ENCODE measurements around the gene ZKSCAN4. TPM values are rescaled to one million over a fixed set of nuclear protein-coding genes. Genes with fewer than 3 reads are reported as not detected.

Gene ZKSCAN4
- total RNA-seq, 1 donor from 2014 or later: 4.4 TPM

GRCh38 chr6:28232785-28233184, 19.3 kb downstream of the ZKSCAN4 start:
- Histone ChIP-seq H3K4me3 (ENCODE audit: low read depth, low read length) (no peak overlapping the region), H3K36me3 (ENCODE audit: control insufficient read depth, insufficient read depth, low read length) (peaks cover 1% of the 10 kb centered on the region), H3K27me3 (ENCODE audit: control insufficient read depth, insufficient read depth, low read length) (no peaks in the 10 kb centered on the region)
- TF ChIP-seq CTCF (IDR thresholded peaks at IDR 0.05; ENCODE audit: insufficient read depth, low read length, poor library complexity, severe bottlenecking): no peak
- no peak for DNase-seq (ENCODE audit: low read depth)

- no peak for DNase-seq (ENCODE audit: low read depth)
- TF ChIP-seq CTCF (IDR thresholded peaks at IDR 0.05; ENCODE audit: insufficient read depth, low read length, poor library complexity, severe bottlenecking): no peak
- Histone ChIP-seq H3K36me3 (ENCODE audit: control insufficient read depth, insufficient read depth, low read length) (peaks cover 2% of the 10 kb centered on the region), H3K27me3 (ENCODE audit: control insufficient read depth, insufficient read depth, low read length) (no peaks in the 10 kb centered on the region), H3K4me3 (ENCODE audit: low read depth, low read length) (no peak overlapping the region)
Measured at GRCh38 chr6:28226460-28226859, 25.6 kb downstream of the ZKSCAN4 start.

GRCh38 chr6:28225056-28225834, 26.8 kb downstream of the ZKSCAN4 start, which contains the start of gene ZSCAN9:
Gene ZSCAN9, plus strand, starts transcription at chr6:28225275. Its CDS starts 1,810 bp downstream, at chr6:28227085.
- peak within 1 kb of the TSS; percentile 87 for H3K4me3 ChIP-seq (ENCODE audit: low read depth, low read length)
- H3K36me3 ChIP-seq (ENCODE audit: control insufficient read depth, insufficient read depth, low read length): peaks cover 2% of the 10 kb centered on the region
- peak; percentile 71 for DNase-seq (ENCODE audit: low read depth)
- no peaks in the 10 kb centered on the region for H3K27me3 ChIP-seq (ENCODE audit: control insufficient read depth, insufficient read depth, low read length)
- TF ChIP-seq CTCF (IDR thresholded peaks at IDR 0.05; ENCODE audit: insufficient read depth, low read length, poor library complexity, severe bottlenecking): no peak

GRCh38 chr6:28224131-28225055, 27.7 kb downstream of the ZKSCAN4 start:
- no peak for DNase-seq (ENCODE audit: low read depth)
- H3K4me3 ChIP-seq (ENCODE audit: low read depth, low read length): peak overlapping the region; percentile 87
- H3K36me3 ChIP-seq (ENCODE audit: control insufficient read depth, insufficient read depth, low read length): peaks cover 2% of the 10 kb centered on the region
- no peaks in the 10 kb centered on the region for H3K27me3 ChIP-seq (ENCODE audit: control insufficient read depth, insufficient read depth, low read length)
- no peak for TF ChIP-seq CTCF (IDR thresholded peaks at IDR 0.05; ENCODE audit: insufficient read depth, low read length, poor library complexity, severe bottlenecking)

- TF ChIP-seq CTCF (IDR thresholded peaks at IDR 0.05; ENCODE audit: insufficient read depth, low read length, poor library complexity, severe bottlenecking): no peak
- Histone ChIP-seq H3K4me3 (ENCODE audit: low read depth, low read length) (no peak overlapping the region), H3K27me3 (ENCODE audit: control insufficient read depth, insufficient read depth, low read length) (peaks cover 3% of the 10 kb centered on the region), H3K36me3 (ENCODE audit: control insufficient read depth, insufficient read depth, low read length) (no peaks in the 10 kb centered on the region)
- DNase-seq (ENCODE audit: low read depth): no peak
Measured at GRCh38 chr6:28220257-28221133, 31.6 kb downstream of the ZKSCAN4 start.
